NT2/D1 (cell line): Measurements from ENCODE around the gene CBX6.

ENCODE experiments used
- DNase-seq: peaks from one replicate; pipeline ENCODE4 v3.0.0-alpha.2; 2011; ENCODE audit warnings: low read depth, low spot score
- H3K27me3 ChIP-seq: 2 replicates; pipeline ENCODE4 v1.6.0; 2011; ENCODE audit warnings: mild to moderate bottlenecking; ENCODE audit not compliant: insufficient read length, insufficient read depth
- H3K36me3 ChIP-seq: 2 replicates; pipeline ENCODE4 v1.6.1; 2011; ENCODE audit warnings: mild to moderate bottlenecking, low read length, mixed read lengths; ENCODE audit not compliant: insufficient read depth, insufficient read length
- H3K4me1 ChIP-seq: 2 replicates; pipeline ENCODE4 v1.5.1; 2011; ENCODE audit not compliant: insufficient read depth, insufficient read length
- H3K4me3 ChIP-seq: 2 replicates; pipeline ENCODE4 v1.5.1; 2011; ENCODE audit warnings: low read depth; ENCODE audit not compliant: insufficient read length
- H3K9ac ChIP-seq: 2 replicates; pipeline ENCODE4 v1.6.0; 2011; ENCODE audit warnings: low read depth; ENCODE audit not compliant: insufficient read length
- H3K9me3 ChIP-seq: 2 replicates; pipeline ENCODE4 v1.5.1; 2011; ENCODE audit warnings: mild to moderate bottlenecking, low read length; ENCODE audit not compliant: insufficient read depth
- SUZ12 ChIP-seq: IDR thresholded peaks from 2 replicates; pipeline ENCODE4 v1.6.1; 2011; ENCODE audit not compliant: insufficient read length, insufficient read depth; ENCODE audit errors: extremely low read depth
- YY1 ChIP-seq: IDR thresholded peaks from 2 replicates; pipeline ENCODE4 v1.6.1; 2011; ENCODE audit not compliant: insufficient read length, insufficient read depth
- ZNF274 ChIP-seq: IDR thresholded peaks from 2 replicates; pipeline ENCODE4 v1.6.1; 2011; ENCODE audit warnings: mild to moderate bottlenecking, low read depth, low read length

The CBX6 gene

DNA sequence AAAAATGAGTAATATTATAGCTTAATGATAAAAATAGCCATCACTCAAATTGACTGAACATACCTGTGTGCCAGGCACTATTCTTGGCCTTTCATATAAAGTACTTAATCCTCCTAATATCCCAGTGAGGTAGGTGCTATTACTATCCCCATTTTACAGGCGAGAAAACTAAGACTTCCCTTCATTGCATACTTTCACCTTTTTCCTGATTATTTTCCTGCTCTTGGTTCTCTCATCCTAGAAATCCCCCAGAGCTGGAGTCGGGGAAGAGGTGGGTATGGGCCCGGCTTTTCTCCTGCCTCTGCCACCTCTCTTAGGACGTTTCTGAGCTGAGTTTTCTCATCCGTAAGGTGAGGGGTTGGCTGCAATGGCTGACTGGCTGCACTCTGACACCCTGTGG, 30.4 kb downstream of the CBX6 start:
- TF ChIP-seq SUZ12: no peak
- TF ChIP-seq YY1: no peak
- TF ChIP-seq ZNF274: no peak
- DNase-seq: no peak
- H3K9ac ChIP-seq: no peak overlapping the region
- H3K9me3 ChIP-seq: no peaks in the 10 kb centered on the region
- peaks cover 12% of the 10 kb centered on the region for H3K4me1 ChIP-seq
- no peak overlapping the region for H3K4me3 ChIP-seq
- H3K36me3 ChIP-seq: no peaks in the 10 kb centered on the region
- peaks cover 27% of the 10 kb centered on the region for H3K27me3 ChIP-seq

DNA sequence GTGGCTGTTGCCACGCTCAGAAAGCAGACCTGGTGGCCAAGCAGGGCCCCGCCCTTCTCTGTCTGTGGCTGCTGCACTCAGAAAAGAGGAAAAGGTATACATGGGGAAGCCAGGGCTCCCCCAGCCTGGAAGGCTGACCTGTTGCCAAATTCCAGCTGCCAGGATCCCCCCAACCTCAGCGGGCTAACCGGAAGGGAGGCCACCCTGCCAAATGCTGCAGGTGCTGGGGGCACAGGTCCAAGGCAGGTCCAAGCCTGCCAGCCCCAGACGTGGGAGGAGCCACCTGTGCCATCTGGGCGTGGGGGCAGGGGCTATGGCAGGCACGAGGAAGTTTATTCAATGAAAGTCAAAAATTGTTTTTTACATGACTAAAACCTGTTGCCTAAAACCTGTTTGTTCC, 30.8 kb downstream of the CBX6 start:
- H3K4me3 ChIP-seq: no peak overlapping the region

DNA sequence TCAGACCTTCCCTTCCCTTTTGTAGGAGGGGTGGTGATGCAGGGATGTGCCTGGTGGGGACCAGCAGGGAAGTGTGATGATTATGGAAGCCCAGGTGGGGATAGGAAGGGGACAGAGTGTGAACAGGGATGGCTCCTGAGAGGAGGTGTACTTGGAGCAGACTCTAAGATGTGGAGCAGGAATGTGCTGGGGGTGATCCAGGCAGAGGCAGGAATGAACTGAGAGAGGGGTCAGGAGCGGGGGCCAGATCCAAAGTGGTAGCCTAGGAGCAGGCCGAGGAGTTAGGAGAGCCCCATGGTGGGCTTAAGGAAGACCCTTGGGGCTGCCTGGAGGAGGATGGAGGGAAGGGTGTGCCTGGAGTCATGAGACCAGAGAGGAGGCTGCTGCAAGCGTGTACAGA, 31.9 kb downstream of the CBX6 start:
- H3K9me3 ChIP-seq: no peaks in the 10 kb centered on the region
- TF ChIP-seq ZNF274 (no peak), SUZ12 (no peak), YY1 (no peak)

More for the DNA sequence above, 30.8 kb downstream of the CBX6 start:
- Histone ChIP-seq H3K4me1 (peaks cover 12% of the 10 kb centered on the region), H3K9ac (no peak overlapping the region), H3K27me3 (peaks cover 27% of the 10 kb centered on the region), H3K36me3 (no peaks in the 10 kb centered on the region), H3K9me3 (no peaks in the 10 kb centered on the region)
- no peak for DNase-seq
- TF ChIP-seq YY1 (no peak), ZNF274 (no peak), SUZ12 (no peak)

DNA sequence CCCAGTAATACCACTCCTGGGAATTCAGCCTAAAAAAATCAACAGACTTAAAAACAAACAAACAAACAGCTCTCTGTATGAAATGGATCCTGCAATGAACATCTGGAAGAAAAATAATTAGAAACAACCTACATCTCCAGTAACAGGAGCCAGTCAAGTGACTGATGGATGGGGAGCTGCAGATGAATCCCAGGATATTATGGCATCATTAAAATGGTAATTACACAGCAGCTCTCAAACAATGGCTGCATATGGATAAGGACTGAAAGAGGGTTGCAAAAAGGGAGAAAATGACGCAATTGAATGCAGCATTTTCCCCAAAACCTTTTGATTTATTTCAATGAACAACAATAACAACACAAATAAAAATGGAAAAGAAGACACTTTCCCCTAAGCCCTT, 32.3 kb downstream of the CBX6 start:
- Histone ChIP-seq H3K4me1 (peaks cover 15% of the 10 kb centered on the region), H3K4me3 (no peak overlapping the region), H3K9me3 (no peaks in the 10 kb centered on the region), H3K36me3 (no peaks in the 10 kb centered on the region), H3K9ac (no peak overlapping the region), H3K27me3 (peaks cover 17% of the 10 kb centered on the region)
- no peak for TF ChIP-seq YY1
- TF ChIP-seq SUZ12: no peak
- no peak for TF ChIP-seq ZNF274
- no peak for DNase-seq

More for the DNA sequence above, 31.9 kb downstream of the CBX6 start:
- Histone ChIP-seq H3K9ac (no peak overlapping the region), H3K4me1 (peaks cover 16% of the 10 kb centered on the region), H3K4me3 (no peak overlapping the region), H3K36me3 (no peaks in the 10 kb centered on the region), H3K27me3 (peaks cover 21% of the 10 kb centered on the region)
- no peak for DNase-seq

DNA sequence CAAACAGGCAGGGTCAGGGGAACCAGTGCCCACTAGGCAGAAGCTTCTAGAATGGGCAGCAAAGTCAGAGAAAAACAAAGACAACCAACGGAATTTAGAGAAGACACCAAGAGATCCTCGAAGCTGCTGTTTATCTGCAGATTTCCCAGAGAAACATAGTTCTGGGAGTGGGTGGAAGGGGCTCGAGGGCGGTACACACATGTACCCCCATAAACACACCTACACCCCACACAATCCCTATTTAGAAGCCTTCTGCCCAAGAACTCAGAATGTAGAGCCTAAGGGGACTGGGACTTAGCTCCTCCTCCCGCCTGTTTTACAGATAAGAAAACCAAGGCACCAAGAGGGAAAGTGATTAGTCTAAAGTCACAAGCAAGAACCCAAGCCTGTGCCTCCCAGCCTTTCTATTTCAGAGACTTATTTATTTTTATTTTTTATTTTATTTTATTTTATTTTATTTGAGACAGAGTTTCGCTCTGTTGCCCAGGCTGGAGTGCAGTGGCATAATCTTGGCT, 34.5 kb downstream of the CBX6 start:
- peaks cover 7% of the 10 kb centered on the region for H3K27me3 ChIP-seq
- H3K4me1 ChIP-seq: peaks cover 16% of the 10 kb centered on the region
- H3K9ac ChIP-seq: no peak overlapping the region
- no peak for DNase-seq
- no peak for TF ChIP-seq YY1
- no peak for TF ChIP-seq SUZ12
- TF ChIP-seq ZNF274: no peak
- no peak overlapping the region for H3K4me3 ChIP-seq
- H3K9me3 ChIP-seq: no peaks in the 10 kb centered on the region
- no peaks in the 10 kb centered on the region for H3K36me3 ChIP-seq

DNA sequence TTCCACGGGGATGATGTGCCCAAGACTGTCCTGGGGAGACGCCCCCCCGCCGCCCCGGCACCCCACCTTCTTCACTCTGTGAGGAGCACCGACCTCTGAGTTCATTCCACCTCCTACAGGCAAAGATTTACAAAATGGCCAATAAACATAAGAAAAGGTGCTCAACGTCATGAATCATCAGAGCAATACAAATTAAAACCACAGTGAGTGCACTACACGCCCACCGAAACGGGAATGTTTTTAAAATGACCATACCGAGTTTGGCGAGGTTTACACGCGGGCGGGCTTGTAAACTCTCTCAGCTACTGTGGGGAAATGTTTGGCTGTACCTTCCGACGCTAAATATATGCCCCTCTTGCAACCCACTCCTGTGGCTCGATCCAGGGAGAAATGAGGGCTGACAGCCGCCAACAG, 36.1 kb downstream of the CBX6 start:
- Histone ChIP-seq H3K27me3 (no peaks in the 10 kb centered on the region), H3K9ac (peak overlapping the region; percentile 21)
- no peak for DNase-seq

DNA sequence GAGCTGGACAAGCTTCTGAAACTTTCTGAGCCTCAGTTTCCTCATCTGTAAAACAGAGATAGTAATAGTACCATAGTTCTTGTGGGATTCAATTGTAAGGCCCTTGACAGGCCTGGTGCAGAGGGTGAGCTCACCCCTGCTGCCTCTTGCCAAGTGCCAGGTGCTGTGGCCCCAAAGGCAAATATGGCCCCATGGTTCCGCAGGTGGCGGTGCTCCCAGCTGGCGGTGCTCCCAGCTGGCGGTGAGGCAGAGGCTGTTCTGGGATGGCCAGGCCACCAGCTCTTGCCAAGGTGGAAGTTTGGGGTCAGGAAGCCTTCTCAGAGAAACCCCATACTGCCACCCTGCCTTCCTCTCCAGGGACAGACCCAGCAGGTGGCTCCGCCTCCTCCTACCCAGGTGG, 37.0 kb downstream of the CBX6 start:
- Histone ChIP-seq H3K9me3 (peaks cover 10% of the 10 kb centered on the region; the same call in 1 of the 2 replicates), H3K27me3 (no peaks in the 10 kb centered on the region), H3K4me1 (peaks cover 13% of the 10 kb centered on the region), H3K9ac (no peak overlapping the region), H3K4me3 (no peak overlapping the region), H3K36me3 (no peaks in the 10 kb centered on the region)
- TF ChIP-seq SUZ12: no peak
- no peak for TF ChIP-seq ZNF274
- no peak for TF ChIP-seq YY1
- no peak for DNase-seq

More for the DNA sequence above, 36.1 kb downstream of the CBX6 start:
- peaks cover 15% of the 10 kb centered on the region for H3K4me1 ChIP-seq
- peaks cover 8% of the 10 kb centered on the region; the same call in 1 of the 2 replicates for H3K9me3 ChIP-seq
- TF ChIP-seq SUZ12 (no peak), ZNF274 (no peak), YY1 (no peak)
- no peak overlapping the region for H3K4me3 ChIP-seq
- no peaks in the 10 kb centered on the region for H3K36me3 ChIP-seq
